HEK293 (cell line): ENCODE measurements around the gene NFIC.

Experiments
- ATF2 ChIP-seq: fragments of 450-650 bp; formaldehyde crosslinking; IDR thresholded peaks from 2 replicates; pipeline ENCODE4 v1.5.1; 2016; ENCODE audit warnings: missing biosample characterization, missing genetic modification characterization, low read depth
- BCL11A ChIP-seq: fragments of 450-650 bp; formaldehyde crosslinking; IDR thresholded peaks from 2 replicates; pipeline ENCODE4 v1.5.1; 2016; ENCODE audit warnings: low read depth, missing biosample characterization, missing genetic modification characterization
- CTCF ChIP-seq: fragments of 450-650 bp; formaldehyde crosslinking; IDR thresholded peaks from 2 replicates; pipeline ENCODE4 v1.5.1; 2016; ENCODE audit warnings: missing biosample characterization, missing genetic modification characterization
- REST ChIP-seq: fragments of 450-650 bp; formaldehyde crosslinking; IDR thresholded peaks from 2 replicates; pipeline ENCODE4 v1.5.1; 2016; ENCODE audit warnings: missing biosample characterization, missing genetic modification characterization
- TCF7L2 ChIP-seq: IDR thresholded peaks from 2 replicates; pipeline ENCODE4 v1.6.1; 2011; ENCODE audit warnings: low read depth, mild to moderate bottlenecking, inconsistent platforms, low read length, moderate library complexity, borderline replicate concordance
- TRIM28 ChIP-seq: IDR thresholded peaks from 2 replicates; pipeline ENCODE4 v1.6.1; 2011; ENCODE audit warnings: low read length, control low read depth, borderline replicate concordance
- ZBTB6 ChIP-seq: fragments of 450-650 bp; formaldehyde crosslinking; IDR thresholded peaks from 2 replicates; pipeline ENCODE4 v1.5.1; 2017; ENCODE audit warnings: missing biosample characterization, missing genetic modification characterization
- ZIC2 ChIP-seq: fragments of 450-650 bp; formaldehyde crosslinking; IDR thresholded peaks from 2 replicates; pipeline ENCODE4 v1.5.1; 2016; ENCODE audit warnings: missing biosample characterization, missing genetic modification characterization
- ZNF121 ChIP-seq: fragments of 450-650 bp; formaldehyde crosslinking; IDR thresholded peaks from 2 replicates; pipeline ENCODE4 v1.5.1; 2016; ENCODE audit warnings: missing biosample characterization, missing genetic modification characterization
- ZNF350 ChIP-seq: fragments of 450-650 bp; formaldehyde crosslinking; IDR thresholded peaks from 2 replicates; pipeline ENCODE4 v1.5.0; 2017; ENCODE audit warnings: missing biosample characterization, mild to moderate bottlenecking, missing genetic modification characterization
- ZNF48 ChIP-seq: fragments of 450-650 bp; formaldehyde crosslinking; IDR thresholded peaks from 2 replicates; pipeline ENCODE4 v1.5.1; 2016; ENCODE audit warnings: missing biosample characterization, missing genetic modification characterization
- ZNF626 ChIP-seq: fragments of 450-650 bp; sonication (Bioruptor Pico); formaldehyde crosslinking; IDR thresholded peaks from 2 replicates; pipeline ENCODE4 v1.5.1; 2018; ENCODE audit warnings: missing biosample characterization, missing genetic modification characterization, inconsistent platforms
- ZNF670 ChIP-seq: fragments of 450-650 bp; formaldehyde crosslinking; IDR thresholded peaks from 2 replicates; pipeline ENCODE4 v1.5.1; 2016; ENCODE audit warnings: missing biosample characterization, missing genetic modification characterization, low read depth

- TF ChIP-seq ZNF121 (tag by site-specific recombination) (no peak), ZNF48 (tag by site-specific recombination) (no peak), ZIC2 (no peak), CTCF (tag by site-specific recombination) (no peak), ATF2 (no peak), ZNF670 (no peak), REST (tag by site-specific recombination) (no peak), ZNF626 (tag by site-specific recombination) (no peak), TRIM28 (no peak), TCF7L2 (no peak), BCL11A (tag by site-specific recombination) (no peak), ZBTB6 (no peak), ZNF350 (no peak)
Observed at GRCh38 chr19:3402631-3403443, 36.5 kb downstream of the NFIC start.
